ENCODE measurements around the gene ARID5A.

ARID5A gene

DNA sequence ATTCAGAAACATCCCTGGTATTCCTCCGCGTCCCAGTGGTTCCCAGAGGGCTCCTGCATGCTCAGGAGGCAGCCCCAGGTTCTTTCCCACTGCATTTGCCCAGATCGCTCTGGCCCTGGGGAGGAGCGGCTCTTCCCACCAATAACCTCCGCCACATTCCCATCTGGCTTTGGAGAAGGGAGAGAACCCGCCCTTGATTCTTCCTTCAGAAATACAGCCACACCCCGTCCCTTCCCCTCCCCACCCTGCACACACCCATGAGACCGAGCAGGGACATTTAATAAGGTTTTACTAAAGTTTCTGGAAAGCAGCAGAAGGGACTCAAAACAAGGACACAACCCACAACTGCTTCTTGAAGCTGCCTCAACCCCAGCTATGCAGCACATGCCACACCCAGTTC, 21.9 kb downstream of the ARID5A start:
- DNase-seq, result no peak

DNA sequence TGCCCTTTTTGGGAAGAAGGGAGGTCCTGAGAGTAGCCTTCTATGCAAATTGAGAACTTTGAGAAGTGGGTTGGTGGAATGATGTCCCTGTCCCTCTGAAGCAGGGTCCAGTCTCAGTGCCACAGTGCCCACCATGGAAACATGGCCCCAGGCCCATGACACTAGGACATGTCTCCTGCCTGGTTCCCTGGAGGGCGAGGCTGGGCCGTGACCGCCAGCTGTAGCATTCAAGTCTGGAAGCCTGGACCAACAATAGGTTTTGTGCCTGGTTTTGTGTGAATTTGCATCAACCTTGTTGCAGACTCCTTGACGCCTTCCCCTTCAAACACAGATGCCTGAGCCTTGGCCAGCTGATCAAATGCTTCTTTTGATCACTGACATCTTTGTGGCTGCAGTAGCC, 27.5 kb downstream of the ARID5A start:
- no peak for DNase-seq

DNA sequence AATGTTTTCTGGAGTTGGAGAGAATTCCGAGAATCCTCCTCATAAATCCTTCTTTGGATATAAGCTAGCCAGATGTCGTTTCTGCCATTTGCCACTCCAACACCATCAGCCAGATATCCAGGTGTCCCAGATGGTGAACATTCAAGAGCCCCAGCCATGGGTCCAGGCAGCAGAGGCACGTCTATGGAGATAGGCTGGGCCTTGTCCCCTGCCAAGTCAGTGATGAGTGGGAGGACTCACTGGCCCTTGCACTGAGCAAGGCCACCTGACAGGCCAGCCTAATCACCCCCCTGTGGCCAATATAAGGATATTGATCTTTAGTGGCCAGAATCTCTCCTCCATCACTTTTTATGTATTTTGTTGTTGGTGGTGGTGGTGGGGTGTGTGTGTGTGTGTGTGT, 28.0 kb downstream of the ARID5A start:
- DNase-seq, result no peak

DNA sequence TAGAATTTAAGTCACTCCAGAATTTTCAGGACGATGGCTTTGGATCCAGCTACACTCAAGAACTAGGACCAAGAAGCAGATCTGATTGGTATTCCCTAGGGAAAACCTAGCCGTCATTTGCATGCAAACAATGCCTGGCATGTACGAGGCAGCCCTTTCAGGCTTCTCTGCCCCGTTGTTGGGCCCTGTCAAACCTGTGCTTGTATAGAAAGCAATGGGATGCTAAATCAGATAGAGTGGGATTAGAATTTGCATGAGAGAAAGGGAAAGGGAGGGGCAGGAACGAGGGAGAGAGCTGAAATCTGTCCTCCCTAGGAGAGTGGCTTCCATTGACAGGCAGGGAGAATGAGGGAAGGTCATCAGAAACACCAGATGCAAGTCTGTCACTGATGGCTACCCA, 28.6 kb downstream of the ARID5A start:
- no peak for DNase-seq

DNA sequence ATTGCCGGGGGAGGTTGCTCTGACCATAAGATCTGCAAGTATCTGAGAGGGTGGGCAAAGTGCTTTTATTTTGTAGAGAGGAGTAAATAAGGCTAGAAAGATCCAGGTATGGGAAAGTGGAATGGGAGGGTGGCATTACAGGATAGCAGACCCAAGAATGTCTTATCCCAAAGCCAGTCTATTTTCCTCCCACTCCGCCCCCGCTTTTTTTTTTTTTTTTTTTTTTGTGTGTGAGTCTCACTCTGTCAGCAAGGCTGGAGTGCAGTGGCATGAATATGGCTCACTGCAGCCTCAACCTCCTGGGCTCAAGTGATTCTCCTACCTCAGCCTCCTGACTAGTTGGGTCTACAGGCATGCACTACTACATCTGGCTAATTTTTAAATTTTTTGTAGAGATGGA, 31.5 kb downstream of the ARID5A start:
- DNase-seq, result no peak

DNA sequence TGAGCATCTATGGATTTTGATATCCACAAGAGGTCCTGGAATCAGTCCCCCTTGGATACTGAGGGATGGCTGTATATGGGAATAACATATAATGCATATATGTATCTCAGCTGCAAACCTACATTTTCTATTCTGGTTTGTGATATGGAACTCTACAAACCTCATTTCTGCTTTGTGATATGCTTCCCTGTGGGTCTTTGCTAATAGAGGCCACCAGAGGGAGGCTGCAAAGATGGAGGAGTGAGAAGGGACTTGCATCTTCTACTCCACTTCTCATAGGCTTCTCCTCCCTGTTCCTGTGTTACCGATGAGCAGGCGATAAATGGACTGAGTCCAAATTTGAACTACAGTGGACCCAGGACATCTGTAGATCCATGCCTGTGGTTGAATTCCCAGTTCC, 37.8 kb downstream of the ARID5A start:
- DNase-seq, result no peak

DNA sequence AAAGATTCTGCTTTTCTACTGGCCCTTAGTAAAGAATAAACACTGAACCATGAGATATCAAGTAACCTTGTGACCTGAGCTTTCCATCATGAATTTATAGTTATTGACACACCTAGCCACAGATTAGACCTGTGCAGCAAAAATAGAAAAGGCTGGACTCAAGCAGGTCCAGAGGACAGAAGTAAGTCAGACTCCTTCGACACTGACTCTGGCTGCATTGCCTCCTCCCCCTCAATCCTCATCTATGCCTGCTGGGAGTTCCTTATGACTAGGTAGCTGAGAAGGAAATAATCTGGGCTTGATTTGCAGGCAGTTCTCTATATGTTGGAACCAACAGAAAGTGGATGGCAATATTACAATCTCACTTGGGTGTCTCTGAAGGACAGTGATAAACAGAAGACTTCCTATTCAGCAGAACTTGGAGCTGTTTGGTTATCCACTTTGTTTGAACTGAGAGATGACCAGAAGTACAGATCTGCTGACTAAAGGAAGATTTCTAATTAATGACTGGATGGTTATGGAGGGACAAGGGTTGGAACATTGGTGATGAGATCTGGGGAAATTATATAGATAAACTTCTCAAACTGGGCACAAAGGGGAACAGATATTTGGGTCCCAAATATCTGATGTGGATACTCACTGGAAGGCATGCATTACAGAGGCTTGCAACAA, 39.4 kb downstream of the ARID5A start:
- no peak for DNase-seq

DNA sequence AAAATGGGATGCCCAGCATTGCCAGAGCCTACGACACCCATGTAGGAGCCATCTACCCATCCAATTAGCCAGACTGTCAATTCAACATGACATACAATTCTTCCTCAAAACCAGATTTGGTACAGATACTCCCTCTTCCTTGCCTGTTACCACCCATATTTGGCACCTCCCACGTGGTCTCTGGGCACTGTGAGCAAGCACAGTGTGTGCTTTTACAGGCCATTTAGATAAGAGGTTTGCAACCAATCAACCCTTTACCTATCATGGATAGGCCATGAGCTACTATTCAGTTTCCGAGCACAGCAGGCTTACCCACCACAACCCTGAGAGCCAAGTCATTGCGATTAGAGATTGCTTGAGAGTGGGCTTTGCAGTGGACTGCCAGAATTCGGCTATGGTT, 40.9 kb downstream of the ARID5A start:
- no peak for DNase-seq

DNA sequence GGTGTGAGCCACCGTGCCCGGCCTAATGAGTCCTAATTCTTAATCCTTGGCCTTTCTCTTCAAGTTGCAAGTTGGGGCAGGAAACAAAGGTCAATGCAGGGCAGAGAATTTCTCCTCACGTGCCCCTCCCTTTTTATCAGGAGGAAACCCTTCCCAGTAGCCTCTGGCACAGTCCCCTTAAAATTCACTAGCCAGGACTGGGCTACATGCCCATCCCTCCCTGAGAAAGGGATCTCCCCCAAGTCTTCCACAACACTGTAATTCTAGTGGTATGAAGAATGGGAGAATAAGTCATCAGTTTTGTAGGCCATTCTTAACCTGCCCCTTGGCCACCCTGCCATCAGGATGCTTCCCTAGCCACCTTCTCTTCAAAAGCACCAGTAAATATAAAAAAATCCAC, 42.2 kb downstream of the ARID5A start:
- no peak for DNase-seq

DNA sequence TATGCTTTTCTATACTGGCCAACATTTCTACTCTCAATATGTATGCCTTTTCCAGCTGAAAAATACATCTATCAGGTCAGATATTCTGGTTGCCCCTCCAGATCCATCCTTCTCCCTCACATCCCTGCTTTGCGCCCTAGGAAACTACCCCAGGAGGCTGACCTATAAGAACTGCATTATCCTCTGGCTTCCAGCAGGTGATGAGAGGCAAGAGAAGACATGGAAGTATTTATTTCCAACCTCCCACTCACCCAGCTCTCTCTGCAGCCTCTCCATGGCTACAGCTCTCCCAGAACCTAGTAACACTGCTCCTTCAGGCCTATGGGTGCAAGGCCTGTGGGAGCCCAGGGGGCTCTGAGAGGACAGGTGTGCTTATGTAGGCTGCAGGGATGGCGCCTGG, 42.9 kb downstream of the ARID5A start:
- DNase-seq, result no peak

DNA sequence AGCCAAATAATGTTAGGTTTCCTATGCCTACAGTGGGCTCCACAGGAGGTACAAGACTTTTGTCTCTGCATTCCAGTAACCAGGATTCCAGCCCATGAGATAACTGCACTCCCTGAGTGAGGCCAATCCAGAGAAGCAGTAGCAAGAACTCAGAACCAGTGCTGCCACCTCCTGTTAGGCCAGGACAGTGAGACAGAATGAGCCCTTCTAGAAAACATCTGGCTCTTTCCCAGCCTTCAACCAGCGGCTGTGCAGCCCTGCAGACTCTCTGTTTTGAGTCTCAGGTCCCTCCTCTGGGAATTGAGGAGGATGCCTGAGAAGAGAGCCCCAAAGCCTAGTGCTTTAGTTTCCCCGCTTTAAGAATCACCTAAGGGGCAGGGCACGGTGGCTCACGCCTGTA, 44.2 kb downstream of the ARID5A start:
- no peak for DNase-seq

DNA sequence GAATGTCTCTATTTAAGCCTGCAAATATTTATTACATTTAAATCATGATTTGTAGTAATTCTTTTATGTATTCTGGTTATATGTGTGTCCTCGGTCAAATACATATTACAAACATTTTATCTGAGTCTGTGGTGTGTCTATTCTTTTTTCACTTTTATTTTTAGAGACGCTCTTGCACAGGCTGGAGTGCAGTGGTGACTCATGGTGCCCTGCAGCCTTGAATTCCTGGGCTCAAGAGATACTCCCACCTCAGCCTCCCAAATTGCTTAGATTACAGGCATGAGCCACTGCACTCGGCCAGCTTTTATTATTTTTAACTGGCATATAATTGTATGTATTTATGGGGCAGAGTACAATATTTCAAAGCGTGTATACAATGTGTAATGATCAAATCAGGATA, 47.5 kb downstream of the ARID5A start:
- DNase-seq, result no peak

DNA sequence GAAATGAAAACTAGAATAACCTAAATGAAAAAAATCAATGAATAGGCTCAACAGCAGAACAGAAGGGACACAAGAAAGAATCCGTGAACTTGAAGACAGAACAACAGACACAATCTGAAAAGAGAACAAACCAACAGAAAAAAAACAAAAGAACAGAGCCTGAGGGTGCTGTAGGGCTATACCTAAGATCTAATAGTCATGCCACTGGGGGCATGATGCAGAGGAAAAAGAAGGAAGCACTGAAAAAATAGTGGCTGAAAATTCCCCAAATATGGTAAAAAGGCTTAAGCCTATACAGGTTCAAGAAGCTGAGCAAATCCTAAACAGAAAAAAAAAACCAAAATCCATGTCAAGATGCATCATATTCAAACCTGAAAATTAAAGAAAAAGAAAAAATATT, 51.3 kb downstream of the ARID5A start:
- no peak for DNase-seq

DNA sequence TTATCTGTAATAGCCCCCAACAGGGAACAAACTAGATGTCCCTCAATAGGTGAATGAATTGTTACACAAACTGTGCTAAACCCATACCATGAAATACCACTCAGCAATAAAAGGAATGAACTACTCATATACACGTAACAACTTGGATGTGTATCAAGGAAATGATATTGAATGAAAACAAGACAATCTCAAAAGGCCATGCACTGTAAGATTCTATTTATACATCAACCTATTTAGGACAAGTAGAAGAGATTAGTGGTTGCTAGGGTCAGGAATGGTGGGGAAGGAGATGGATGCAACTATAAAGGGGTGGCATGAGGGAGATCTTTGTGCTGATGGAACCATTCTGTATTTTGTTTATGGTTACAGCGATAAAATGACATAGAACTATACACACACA, 54.5 kb downstream of the ARID5A start:
- no peak for DNase-seq

DNA sequence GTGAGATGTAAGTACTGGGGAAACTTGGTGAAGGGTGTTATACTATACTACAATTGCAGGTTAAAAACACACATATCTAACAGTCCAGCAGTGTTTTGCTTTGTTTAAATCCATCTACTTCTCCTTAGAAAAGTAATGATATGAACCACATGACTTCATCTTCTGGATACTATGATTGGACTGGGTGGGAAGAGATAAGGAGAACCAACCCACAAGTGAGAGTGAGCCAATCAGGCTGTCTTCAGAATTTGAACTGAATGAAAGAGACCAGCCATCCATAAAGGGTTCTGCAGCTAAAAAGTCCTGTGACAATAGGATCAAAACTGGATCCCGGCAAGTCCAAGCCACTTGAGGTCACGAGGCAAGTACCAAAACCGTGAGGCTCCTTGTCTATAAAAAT, 54.9 kb downstream of the ARID5A start:
- DNase-seq, result no peak

DNA sequence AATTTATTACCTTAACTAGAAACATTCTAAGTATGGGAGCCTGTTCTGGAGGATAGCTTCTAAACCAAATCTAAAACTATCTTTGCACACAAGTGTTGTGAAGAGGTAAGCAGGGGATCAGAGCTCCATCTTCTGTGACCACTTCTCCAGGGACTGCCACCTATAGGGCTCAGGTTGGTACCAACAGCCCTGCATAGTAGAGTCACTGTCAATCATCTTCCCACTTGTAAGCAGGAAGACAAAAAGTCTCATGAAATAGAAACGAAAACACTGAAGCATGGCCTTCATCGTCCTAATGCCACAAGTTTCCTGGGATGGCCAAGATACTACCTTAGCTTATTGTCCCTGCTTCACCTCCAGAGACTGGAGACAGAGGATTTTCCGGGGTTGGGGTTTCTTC, 57.7 kb downstream of the ARID5A start:
- DNase-seq, result no peak

DNA sequence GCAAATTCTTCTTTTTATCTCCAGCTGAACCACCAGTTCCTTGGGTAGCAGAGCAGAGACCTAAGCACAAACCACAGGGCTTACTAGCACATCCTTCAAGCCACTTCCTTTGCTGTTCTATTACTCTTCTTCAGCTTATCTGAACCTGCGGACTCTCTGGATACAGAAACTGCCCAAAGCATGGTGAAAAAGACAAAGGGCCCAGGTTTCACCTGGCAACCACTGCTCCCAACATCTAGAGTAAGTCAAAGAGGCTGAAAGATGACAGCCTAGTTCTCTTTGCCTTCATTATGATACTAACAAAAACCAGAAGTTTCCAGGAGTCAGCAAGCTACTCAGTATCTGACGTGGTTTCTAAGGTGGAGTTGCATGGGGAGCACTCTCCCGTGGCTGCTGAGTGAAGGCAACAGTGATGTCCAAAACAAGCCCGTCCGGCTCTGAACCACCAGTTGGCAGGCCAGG, 58.2 kb downstream of the ARID5A start:
- DNase-seq, result no peak

DNA sequence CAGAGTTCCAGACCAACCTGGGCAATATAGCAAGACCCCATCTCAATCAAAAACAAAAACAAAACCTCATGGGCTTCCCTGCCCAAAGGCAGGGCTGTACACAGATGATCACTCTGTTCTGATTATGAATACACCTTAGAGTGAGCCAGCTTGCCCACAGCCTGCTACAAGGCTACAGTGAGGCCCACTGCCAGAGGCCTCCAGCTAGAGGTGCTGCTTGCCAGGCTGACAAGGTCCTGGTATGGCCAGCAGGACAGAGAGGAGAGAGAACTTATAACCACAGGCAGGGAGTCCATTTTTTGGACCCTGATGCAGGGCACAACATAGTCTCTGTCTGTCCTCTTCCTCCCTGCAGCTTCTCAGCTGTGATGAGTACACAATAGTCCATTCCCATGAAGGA, 60.0 kb downstream of the ARID5A start:
- DNase-seq, result no peak

DNA sequence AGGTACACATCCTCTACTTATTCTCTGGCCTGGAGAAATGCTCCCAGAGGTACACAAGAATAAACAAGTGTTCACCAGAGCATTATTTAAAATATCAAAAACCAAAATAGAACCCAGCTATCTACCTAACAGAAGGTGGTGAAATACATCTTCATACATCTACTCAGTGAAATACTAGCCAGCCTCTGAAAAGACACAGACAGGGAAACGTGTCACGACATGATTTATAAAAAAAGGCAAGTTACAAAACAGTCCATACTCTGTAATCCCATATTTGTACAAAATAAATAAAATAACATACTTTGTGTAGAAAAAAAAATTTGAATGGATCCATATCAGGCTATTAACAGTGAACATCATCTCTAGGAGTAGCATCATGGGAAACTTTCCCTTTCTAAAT, 63.4 kb downstream of the ARID5A start:
- DNase-seq, result no peak

DNA sequence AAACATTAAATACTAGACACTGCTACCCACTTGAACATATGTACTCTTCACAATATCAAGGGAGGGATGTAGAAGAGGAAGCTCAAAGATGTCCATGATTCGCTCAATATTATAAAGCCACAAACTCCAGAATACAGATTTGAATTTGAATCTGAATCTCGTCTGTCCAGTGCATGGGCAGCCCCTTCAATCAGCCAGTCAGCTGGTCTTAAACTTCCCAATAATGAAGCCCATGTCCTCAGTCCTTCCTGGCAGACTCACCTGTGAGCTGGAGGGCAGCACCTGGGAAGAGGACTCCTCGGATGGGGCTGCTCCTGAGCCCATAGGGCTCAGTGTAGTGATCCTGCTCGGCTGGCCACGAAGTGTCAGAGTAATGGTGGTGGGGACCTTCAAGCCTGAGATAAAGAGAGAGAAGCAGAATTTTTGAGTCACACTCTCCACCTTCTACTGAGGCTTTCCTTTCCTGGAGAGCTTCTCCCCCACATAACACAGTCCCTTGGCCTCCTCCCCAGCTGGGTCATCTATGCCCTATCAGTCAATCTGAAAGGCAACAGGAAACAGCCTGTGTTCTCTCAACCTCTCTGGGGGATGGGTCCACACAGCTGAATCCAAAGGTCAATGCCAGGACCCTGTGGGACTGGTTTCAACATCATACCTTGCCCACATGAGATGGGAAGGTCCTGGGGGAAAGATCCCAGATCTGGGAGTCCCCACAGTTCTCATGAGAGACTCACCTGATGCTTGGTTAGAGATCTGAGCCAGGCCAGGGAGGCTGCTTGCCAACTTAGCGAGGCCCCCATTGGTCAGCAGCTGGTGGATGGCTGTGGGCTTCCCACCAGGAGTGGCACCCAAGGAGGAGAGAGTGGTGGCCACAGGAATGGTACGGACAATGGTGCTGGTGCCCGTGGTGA, 65.1 kb downstream of the ARID5A start:
- no peak for DNase-seq

All from NCI-H1930 (cell line).